Right ventricle myocardium inferior (tissue), 1 donor: ENCODE measurements around the gene RASL10B. TPM values are rescaled to one million over a fixed set of nuclear protein-coding genes. Genes with fewer than 3 reads are reported as not detected.
"Not testable (repeated sequence)": the region's sequence is repeated elsewhere in the genome, so short reads cannot be mapped to it uniquely, and the experiment has no call there.

Experiments used
- ATAC-seq: fragments of 200-7000 bp; cut with Tn5 transposase; one replicate; pipeline ENCODE4 v1.9.1; 2020; ENCODE audit warnings: mild to moderate bottlenecking, moderate library complexity
- DNase-seq: peaks from one replicate; pipeline ENCODE4 v3.0.0; 2021; ENCODE audit errors: missing footprints
- intact Hi-C: fragments of 100-400 bp; cut with DNase I; formaldehyde crosslinking; loops from one replicate; pipeline ENCODE4 v1.11.0; 2022
- long read RNA-seq: library from polyadenylated mRNA; unstranded; transcript quantifications from one replicate; pipeline ENCODE4 v2.0.0, GENCODE V29; 2021
- total RNA-seq: library from RNA; stranded (reverse); fragmentation: NEBNext Ultra II Directional; extraction: Animal tissue kit (Norgen Biotek cat#: 25700); gene quantifications from one replicate; pipeline ENCODE4 v1.2.1, GENCODE V29; 2021
- donor health status: DM: no; HTN: yes; CAD: no; lungs with severe emphysema.

The RASL10B gene
- total RNA-seq: 18.9 TPM
- long read RNA-seq, transcript RASL10B-201 (4 exons, 3,205 nt): major isoform, 39 of 47 reads
- long read RNA-seq, partial matches to known transcripts: 2 of 47 reads
- long read RNA-seq, other reads (novel, unspliced or antisense): 6 of 47 reads

- no peak for DNase-seq
- intact Hi-C loops: no loop called here
- ATAC-seq: peak; percentile 79
Observed at GRCh38 chr17:35731239-35731916, at the start of gene RASL10B. RASL10B (plus strand) TSS chr17:35731639; CDS start chr17:35735185, 3,546 bp downstream.

GRCh38 chr17:35683591-35683990 lies 47.8 kb upstream of the RASL10B start:
- intact Hi-C loops: no loop called here

GRCh38 chr17:35684055-35684802 lies 47.2 kb upstream of the RASL10B start:
- DNase-seq: no peak
- ATAC-seq: no peak
- intact Hi-C loops: no loop called here

More at GRCh38 chr17:35683591-35683990, 47.8 kb upstream of the RASL10B start:
- DNase-seq: no peak
- ATAC-seq: no peak

- no peak for DNase-seq
- intact Hi-C loops: no loop called here
- ATAC-seq: no peak
Observed at GRCh38 chr17:35692512-35693210, 38.8 kb upstream of the RASL10B start.

- intact Hi-C loops: no loop called here
- ATAC-seq: no peak
- DNase-seq: no peak
Observed at GRCh38 chr17:35693662-35694061, 37.8 kb upstream of the RASL10B start.

DNA sequence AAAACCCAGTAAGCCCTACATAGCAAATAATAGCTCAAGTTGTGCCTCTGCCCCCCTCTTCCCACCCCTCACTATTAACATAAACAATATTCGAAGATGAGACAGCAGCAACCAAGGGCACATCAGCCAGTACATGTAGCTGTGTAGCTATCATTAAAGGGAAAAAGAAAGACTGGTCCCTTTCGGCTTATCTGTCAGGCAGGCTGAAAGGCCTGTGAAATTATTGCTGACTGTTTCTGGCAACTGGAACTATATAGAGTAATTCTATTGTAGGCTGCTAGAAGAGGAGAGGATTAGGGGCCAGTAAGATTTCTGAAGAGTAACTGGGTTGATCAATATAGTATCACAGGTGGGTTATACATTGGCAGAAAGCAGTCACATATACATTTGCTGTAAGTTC lies 36.5 kb upstream of the RASL10B start:
- ATAC-seq (no peak), DNase-seq (no peak)
- intact Hi-C loops: no loop called here

GRCh38 chr17:35695613-35696012 lies 35.8 kb upstream of the RASL10B start:
- intact Hi-C loops: no loop called here
- ATAC-seq: peak; percentile 69
- DNase-seq: no peak

DNA sequence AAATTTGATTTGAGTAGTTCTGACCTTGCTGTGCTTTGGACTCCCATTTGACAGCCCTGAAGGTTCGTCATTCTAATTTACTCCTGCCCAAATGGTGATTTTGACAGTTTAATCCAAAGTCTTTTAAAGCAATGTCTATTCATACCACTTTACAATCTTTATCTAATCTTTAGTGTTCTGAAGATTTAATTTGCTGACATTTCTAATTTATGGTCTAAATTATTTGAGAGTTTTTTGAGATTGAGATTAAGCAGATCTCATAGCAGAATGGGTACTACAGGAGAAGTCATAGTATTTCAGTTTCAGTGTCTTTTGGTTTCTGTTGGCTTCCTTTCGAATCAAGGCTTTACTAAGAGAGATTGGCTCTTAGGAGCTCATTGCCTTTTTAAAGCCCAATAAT lies 32.6 kb upstream of the RASL10B start:
- DNase-seq (no peak), ATAC-seq (no peak)
- intact Hi-C loops: no loop called here

- intact Hi-C loops: no loop called here
- DNase-seq: no peak
- ATAC-seq: no peak
Observed at GRCh38 chr17:35700150-35700549, 31.3 kb upstream of the RASL10B start.

- intact Hi-C loops: no loop called here
- ATAC-seq (no peak), DNase-seq (no peak)
Observed at GRCh38 chr17:35701491-35701890, 29.9 kb upstream of the RASL10B start.

GRCh38 chr17:35703308-35703707 lies 28.1 kb upstream of the RASL10B start:
- DNase-seq, ATAC-seq, intact Hi-C loops: not testable (repeated sequence)

GRCh38 chr17:35705230-35705629 lies 26.2 kb upstream of the RASL10B start:
- intact Hi-C loops: no loop called here
- ATAC-seq (no peak), DNase-seq (no peak)

DNA sequence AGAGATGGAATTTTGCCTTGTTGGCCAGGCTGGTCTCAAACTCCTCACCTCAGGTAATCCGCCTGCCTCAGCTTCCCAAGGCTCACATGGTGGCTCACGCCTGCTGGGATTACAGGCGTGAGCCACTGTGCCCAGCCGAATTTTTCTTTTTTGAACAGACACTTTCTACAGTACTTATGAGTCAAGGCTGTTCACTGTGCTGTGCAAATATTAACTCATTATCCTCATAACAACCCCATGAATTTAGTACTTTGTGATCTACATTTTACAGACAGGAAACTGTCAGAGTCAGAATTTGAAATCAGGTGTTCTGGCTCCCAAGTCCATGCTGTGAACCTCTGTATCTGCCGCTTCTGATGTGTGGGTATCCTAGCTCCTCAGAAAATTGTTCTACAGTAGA lies 25.7 kb upstream of the RASL10B start:
- DNase-seq (no peak), ATAC-seq (no peak)
- intact Hi-C loops: no loop called here

GRCh38 chr17:35708149-35708548 lies 23.3 kb upstream of the RASL10B start:
- intact Hi-C loops: no loop called here
- no peak for ATAC-seq
- DNase-seq: no peak

GRCh38 chr17:35708951-35709350 lies 22.5 kb upstream of the RASL10B start:
- intact Hi-C loops: no loop called here
- no peak for ATAC-seq
- no peak for DNase-seq

DNA sequence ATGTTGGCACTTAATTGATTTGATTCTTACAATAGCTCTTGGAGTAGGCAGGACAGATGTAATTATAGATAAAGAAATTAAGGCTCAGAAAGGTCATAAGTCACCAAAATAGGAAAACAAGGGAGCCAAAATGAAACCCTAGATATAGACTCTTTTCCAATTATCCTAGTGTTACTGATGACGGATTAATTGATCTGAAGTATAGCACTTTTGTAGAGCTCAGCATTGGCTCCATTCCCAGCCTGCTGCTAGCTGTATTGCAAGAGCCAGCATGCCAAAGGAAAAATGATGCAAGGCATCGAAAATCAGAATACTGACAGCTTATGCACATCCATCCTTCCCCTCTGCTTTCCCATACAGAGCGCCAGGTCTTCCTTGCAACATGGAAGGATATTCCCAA lies 21.6 kb upstream of the RASL10B start:
- ATAC-seq (no peak), DNase-seq (no peak)
- intact Hi-C loops: no loop called here

GRCh38 chr17:35710950-35711349 lies 20.5 kb upstream of the RASL10B start:
- no peak for DNase-seq
- intact Hi-C loops: no loop called here
- ATAC-seq: no peak

DNA sequence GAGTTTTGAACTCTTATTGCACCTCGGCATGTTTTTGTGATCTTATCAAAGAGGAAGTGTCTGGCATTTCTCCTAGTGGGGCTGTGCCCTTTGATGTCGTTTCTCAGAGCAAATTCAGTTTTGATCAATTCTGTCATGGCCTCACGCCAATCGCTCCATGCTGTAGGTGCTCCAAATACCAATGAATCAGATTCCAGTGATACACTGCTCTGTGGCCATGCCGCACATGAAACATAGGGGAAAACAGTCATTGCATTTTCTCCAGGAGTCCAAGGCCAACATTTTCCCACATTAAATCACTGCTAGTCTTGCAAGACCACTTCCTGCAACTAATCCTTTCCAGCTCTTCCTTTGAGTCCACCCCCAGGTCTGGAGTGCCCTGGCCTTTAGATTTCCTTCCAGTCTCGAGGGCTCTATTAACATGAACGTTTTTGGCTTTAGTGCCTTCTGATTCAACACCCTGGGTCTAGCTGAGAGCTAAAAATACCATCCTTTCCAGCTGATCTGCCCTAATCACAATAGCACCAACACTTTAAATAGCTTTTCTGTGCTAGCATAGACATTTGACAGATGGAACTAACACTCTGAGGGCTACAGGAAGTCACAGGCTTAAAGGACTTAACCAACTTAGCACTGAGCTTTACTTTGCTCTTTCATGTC lies 18.2 kb upstream of the RASL10B start:
- ATAC-seq: peak; percentile 84
- intact Hi-C loops: no loop called here
- no peak for DNase-seq

DNA sequence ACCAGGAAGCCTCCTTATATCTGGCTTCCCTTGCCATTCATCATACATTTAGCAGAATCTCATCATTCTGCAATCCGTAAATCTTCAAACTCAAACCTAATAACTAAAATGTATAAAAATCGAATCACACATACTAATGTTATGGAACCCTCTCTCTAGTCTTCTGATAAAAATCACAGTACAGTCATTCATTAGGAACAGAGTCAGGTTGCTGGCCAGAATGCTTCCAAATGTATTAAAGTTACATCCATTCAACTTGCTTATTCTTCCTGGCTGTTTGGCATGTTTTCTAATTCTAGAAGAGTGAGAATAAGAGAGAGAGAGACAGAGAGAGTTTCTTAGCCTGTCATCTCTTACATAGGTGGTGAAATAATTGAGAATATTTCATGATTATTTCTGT lies 16.5 kb upstream of the RASL10B start:
- intact Hi-C loops: no loop called here
- no peak for ATAC-seq
- DNase-seq: no peak
